HG03095 (cell line): ENCODE data around the gene RUNX1.

ENCODE experiments used
- ATAC-seq: cut with Tn5 transposase; IDR thresholded peaks from one replicate; pipeline ENCODE4 v1.9.1; 2021; ENCODE audit warnings: moderate library complexity; ENCODE audit not compliant: unreplicated experiment

The RUNX1 gene

DNA sequence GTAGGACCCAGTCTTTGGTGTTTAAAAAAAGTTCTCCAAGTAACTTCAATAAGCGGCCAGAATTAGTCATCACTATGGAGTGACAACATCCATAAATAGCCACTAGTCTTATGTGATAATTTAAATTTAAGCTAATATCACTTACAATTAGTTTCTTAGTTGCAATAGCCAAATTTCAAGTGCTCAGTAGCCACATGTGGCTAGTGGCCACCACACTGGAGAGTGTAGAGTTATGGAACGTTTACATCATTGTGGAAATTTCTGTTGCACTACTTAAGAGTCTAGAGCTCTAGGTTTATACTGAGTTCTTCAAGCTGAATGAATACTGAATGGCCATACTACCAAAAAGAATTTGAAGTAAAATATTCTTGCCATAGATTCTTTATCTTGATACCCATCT is 121.1 kb downstream of the RUNX1 start:
- ATAC-seq: no peak

DNA sequence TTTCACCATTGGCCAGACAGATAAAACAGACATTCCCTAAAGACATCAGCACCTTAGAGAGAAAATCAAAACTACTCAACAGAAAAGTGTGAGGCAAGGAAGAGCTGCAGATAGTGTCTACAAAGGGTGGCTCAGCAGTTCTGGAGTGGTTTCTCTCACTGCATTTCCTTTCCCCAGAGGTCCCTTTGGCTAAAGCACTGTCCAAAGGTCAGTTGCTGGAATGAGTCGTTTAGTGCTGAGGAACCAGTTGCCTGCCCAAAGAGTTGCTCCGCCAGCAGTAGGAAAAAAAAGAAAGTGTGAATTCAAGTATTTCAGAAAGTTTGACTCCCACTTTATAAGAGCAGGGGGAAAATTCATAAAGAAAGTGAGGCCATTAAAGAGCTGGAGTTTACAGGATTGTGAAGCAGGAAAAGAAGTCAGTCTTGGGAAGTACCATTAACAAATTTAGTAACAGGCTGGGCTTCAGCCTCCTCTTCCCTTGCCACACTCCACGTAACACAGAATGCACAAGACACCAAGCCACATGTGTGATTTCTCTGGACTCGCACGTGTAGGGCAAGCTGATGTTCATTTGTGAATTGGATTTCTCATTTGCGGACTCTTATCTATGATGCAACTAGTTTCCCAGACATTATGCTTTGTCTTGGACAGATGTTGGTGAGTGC is 122.2 kb downstream of the RUNX1 start:
- ATAC-seq: no peak

DNA sequence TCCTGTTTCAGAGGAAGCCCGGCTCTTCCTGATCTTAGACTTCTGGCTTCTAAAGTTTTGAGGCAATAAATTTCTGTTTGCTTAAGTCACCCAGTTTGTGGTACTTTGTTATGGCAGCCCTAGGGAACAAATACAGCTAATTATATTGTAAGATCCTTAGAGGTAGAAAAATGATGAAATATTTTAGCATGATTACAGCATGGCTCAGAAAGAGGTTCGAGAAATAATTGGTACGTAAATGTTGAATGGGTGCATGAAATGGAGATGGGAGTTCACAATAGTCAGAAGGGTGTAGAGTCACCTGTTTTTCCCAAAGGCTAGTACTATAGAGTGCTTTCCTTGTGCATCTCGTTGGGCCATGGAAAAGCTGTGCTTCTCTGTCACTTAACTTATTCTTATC is 123.5 kb downstream of the RUNX1 start:
- ATAC-seq: no peak

DNA sequence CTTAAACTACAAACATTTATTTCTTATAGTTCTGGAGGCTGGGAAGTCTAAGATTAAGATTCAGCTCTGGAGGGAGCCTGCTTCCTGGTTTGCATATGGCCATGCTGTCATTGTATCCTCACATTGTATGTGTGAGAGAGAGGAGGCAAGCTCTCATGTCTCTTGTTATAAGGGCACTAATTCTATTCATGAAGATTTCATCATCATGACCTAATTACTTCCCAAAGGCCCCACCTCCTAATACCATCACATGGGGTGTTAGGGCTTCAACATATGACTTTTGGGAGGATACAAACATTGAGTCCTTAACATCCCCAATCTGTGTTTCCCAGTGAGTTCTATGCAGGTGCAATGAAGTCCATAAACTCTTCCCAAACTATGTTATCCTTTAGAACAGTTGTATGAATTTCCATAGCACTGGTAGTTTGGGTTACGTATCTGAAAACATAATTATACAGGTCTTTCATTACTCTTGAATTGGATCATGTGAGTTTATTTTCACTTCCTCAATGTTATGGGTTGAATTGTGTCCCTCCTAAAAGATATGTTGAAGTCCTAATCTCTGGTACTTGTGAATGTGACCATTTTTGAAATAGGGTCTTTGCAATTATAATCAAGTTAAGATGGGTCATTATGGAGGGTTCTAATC is 124.2 kb downstream of the RUNX1 start:
- ATAC-seq: no peak

- no peak for ATAC-seq
Observed at GRCh38 chr21:34924194-34924593, 124.9 kb downstream of the RUNX1 start.

GRCh38 chr21:34923626-34924025 is 125.5 kb downstream of the RUNX1 start:
- no peak for ATAC-seq

GRCh38 chr21:34923202-34923601 is 125.9 kb downstream of the RUNX1 start:
- ATAC-seq: no peak

- ATAC-seq: no peak
Observed at GRCh38 chr21:34922479-34922878, 126.6 kb downstream of the RUNX1 start.

DNA sequence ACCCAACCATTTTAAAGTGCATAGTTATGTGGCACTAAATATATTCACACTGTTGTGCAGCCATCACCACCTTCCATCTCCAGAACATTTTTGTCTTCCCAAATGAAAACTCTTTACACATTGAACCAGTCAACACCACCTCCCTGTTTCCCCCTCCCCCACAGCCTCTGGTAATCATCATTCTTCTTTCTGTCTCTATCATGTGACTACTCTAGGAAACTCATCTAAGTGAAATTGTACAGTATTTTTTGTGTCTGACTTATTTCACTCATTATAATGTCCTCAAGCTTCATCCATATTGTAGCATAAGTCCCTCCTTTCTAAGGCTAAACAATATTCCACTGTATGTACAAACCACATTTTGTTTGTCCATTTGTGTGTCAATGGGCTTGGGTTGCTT is 128.0 kb downstream of the RUNX1 start:
- no peak for ATAC-seq

DNA sequence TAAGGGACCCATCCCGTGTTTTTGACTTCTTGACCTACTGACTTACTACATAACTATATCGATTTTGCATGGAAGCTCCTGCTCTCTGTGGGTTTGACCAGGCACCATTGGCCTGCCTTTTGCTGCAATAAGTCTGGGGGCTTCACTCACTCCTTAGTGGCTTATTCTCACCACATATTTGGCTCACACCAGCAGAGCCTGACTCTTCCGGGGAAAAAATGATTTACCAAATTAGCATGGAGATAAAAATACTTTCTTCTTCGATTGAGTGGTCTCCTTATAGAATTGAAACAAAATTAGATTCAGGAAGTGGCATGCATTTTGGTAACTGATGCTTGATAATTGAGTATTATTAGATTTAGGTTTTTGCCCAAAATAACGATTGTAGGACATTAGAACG is 129.7 kb downstream of the RUNX1 start:
- no peak for ATAC-seq

- no peak for ATAC-seq
Observed at GRCh38 chr21:34916446-34916845, 132.7 kb downstream of the RUNX1 start.

GRCh38 chr21:34915364-34915841 is 133.7 kb downstream of the RUNX1 start:
- no peak for ATAC-seq

DNA sequence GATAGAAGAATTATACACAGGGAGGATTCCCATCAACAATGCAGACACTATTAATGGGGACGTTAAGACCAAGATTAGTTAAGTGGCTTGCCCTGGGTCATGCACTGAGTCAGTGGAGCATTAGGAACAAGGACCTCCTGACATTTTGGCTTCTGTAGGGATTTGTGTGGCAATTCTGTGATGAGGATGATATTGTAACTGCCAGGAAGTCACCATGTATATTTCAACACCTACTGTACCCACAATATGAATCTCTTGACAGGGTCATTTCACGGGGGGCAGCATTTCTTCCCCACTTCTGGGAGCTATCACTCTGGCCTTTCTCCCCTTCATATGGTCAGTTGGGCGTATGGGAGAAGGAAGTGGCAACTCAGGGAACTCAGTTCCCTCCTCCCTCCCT is 134.9 kb downstream of the RUNX1 start:
- no peak for ATAC-seq

DNA sequence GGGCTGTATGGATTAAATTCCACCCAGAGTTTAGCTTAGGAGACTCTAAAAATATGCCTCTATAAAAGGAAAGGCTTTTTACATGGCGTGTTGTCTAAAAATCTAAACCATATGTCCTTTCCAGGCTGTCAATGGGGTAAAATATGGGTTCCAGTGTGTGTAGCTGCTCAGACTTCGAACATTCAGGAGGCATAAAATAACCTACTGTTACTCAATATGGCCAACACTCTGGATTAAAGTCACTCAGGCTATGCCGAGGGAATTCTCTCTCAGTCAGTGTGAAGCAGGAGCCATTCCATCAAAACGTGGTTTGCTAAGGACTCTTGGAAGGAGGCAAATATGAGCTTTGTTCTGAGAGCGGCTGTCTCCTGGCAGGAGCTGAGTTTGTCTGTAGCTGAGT is 135.3 kb downstream of the RUNX1 start:
- no peak for ATAC-seq

DNA sequence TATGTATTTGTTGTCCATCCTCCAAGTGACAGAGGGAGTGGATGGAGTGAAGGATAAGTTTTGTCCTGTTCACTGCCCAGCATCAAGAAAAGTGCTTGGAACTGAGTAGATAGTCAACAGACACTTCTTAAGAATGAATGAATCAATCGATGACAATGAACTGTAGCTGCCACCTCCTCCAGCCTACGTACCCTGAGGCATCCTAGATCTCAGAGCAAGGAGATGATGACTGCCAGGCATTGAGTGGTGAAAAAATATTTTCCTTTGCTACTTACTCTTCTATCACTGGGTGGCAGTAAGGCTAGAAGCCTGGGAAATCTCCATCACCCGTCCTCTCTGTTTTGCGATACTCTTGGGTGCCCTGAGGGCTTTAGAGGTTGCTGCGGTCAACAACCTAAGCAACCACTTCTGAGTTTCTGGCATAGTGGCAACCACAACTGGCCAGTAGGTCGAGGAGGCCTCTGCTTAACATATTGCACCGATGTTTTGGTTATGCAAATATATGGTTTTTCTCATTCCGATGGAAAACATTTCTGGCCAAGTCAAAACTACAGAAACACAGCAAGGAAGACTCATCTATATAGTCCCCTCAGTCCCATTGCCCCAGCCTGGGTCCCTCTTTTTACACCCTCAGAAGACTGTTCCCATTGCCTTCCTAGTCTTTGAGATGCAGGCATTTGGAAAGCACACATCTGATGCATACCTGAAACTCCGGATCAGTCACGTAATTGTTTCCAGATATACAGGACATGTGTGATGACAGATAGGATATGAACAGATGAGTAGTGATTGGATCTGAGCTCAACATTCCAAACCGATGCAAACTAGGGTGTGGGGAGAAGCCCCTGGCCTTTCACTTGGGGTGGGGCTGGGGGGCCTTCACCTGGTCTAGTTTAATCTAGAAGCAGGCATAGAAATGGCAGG is 136.8 kb downstream of the RUNX1 start:
- no peak for ATAC-seq

DNA sequence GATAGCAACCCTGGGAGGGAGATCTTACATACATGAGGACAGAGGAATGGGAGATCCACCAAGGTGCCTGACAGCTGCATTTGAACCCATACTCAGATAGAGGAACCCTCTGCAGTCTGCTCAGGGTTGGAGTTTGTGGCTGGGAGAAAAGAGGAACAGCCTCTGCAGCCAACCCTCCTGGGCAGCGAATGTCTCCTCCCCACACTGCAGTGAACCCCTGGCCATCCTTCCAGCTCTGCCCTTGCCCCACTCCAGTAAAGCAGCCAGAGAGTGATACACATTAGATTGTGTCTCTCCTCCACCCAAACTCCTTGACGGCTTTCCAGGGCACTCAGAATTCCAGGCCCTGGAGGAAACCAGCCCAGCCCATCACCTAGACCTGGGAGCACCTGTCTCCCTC is 137.7 kb downstream of the RUNX1 start:
- ATAC-seq: no peak

GRCh38 chr21:34910396-34910795 is 138.7 kb downstream of the RUNX1 start:
- no peak for ATAC-seq

DNA sequence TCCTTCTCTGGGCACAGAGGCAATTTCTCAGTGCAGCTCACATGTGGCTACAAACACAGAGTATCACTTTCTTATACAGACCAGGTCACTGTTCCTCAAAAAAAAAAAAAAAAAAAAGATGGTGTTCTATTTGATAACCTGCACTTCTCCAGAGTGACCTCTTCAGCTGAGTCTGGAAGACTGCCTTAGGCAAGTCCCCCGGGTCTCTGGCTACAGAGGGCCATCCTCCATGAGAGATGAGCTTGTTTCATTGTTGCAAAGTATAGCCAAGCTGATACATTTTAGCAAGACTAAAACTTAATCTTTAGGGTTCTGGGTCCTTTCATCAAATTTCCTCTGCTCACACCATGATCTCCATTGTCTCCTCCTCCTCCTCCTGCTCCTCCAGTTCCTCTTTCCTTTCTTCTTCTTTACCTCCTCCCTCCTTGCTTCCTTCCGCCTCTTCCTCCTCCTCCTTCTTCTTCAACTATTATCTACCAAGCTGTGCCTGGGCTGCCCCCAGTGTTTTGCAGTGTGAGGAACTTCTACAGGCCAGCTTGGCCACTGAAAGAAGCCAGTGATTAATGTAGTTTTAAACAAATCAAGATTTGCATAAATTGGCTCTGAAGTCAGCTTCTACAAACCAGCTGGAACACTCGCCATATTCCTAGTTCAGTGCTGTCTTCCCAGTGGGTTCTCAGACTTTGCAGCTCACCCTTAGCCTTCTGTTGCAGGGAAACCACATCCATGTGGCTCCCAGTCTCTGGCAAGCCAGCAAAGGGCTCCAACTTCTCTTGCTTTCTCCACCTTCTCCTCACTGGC is 139.4 kb downstream of the RUNX1 start:
- no peak for ATAC-seq

- ATAC-seq: no peak
Observed at GRCh38 chr21:34908419-34909055, 140.6 kb downstream of the RUNX1 start.
